ENCODE data around the gene ARHGAP32.

ARHGAP32 gene

GRCh38 chr11:128965485-128965884 is 226.6 kb downstream of the ARHGAP32 start:
- H3K27ac ChIP-seq: no peak overlapping the region
- H3K36me3 ChIP-seq: peaks cover 17% of the 10 kb centered on the region
- H3K9me3 ChIP-seq (ENCODE audit: severe bottlenecking): no peaks in the 10 kb centered on the region
- no peaks in the 10 kb centered on the region for H3K27me3 ChIP-seq (ENCODE audit: insufficient read depth, low read depth, severe bottlenecking)
- TF ChIP-seq, protein P1, sequence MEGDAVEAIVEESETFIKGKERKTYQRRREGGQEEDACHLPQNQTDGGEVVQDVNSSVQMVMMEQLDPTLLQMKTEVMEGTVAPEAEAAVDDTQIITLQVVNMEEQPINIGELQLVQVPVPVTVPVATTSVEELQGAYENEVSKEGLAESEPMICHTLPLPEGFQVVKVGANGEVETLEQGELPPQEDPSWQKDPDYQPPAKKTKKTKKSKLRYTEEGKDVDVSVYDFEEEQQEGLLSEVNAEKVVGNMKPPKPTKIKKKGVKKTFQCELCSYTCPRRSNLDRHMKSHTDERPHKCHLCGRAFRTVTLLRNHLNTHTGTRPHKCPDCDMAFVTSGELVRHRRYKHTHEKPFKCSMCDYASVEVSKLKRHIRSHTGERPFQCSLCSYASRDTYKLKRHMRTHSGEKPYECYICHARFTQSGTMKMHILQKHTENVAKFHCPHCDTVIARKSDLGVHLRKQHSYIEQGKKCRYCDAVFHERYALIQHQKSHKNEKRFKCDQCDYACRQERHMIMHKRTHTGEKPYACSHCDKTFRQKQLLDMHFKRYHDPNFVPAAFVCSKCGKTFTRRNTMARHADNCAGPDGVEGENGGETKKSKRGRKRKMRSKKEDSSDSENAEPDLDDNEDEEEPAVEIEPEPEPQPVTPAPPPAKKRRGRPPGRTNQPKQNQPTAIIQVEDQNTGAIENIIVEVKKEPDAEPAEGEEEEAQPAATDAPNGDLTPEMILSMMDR (IDR thresholded peaks at IDR 0.05; ENCODE audit: low read depth, low read length): no peak
- no peak overlapping the region for H3K4me3 ChIP-seq (ENCODE audit: low read depth, low read length)
- no peak for DNase-seq

DNA sequence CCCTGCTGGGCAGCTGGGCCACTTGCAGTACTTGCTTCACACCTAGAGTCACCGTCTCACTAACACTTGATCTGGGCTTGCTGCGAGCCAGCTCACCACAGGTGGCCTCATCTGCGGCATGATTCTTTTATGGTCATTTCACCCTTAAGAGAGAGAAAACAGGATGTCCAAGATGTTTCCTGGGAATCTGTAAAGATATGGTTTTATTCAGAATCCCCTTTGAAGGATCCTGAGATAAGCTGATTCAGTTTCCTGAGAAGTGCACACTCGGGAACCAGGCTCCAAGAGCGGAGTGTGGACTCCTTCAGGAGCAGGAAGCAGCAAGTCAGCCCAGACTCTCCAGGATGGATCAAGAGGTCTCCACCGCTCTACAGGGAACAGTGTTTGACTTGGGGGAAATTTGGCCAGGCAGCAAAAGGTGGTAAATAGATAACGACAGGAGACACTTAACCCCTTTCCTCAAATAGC is 227.6 kb downstream of the ARHGAP32 start:
- no peak for DNase-seq
- Histone ChIP-seq H3K27ac (no peak overlapping the region), H3K4me3 (ENCODE audit: low read depth, low read length) (no peak overlapping the region), H3K36me3 (peaks cover 8% of the 10 kb centered on the region), H3K9me3 (ENCODE audit: severe bottlenecking) (no peaks in the 10 kb centered on the region), H3K27me3 (ENCODE audit: insufficient read depth, low read depth, severe bottlenecking) (no peaks in the 10 kb centered on the region)
- TF ChIP-seq, protein P1 (IDR thresholded peaks at IDR 0.05; ENCODE audit: low read depth, low read length): no peak

DNA sequence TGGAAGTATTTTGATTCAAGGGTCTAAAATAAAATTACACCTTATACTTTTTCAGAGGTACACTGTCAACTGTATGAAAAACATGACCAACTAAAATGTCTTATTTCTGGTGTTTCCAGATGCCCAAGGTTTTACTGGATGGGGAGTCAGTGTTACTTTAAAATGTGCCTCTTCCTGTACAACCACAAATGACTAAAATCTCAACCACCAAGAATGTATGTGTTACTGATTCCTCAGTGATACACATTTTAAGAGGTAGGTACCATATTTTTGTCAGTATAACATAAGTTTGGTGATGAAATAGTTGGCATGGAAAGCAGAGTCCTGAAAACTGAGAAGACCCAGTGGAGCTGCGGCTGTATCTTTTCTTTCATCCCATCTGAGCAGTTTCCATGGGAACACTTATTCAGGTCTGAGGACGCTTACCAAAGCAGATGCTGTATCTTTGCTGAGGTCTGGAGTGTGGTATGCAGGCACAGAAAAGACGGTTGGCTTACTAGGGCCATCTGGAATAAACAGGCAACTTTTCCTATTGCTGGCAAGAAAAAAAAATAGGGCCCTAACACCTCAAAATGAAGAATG is 228.3 kb downstream of the ARHGAP32 start:
- Histone ChIP-seq H3K27ac (no peak overlapping the region), H3K4me3 (ENCODE audit: low read depth, low read length) (no peak overlapping the region), H3K9me3 (ENCODE audit: severe bottlenecking) (no peaks in the 10 kb centered on the region), H3K36me3 (peaks cover under 1% of the 10 kb centered on the region), H3K27me3 (ENCODE audit: insufficient read depth, low read depth, severe bottlenecking) (no peaks in the 10 kb centered on the region)
- TF ChIP-seq, protein P1 (IDR thresholded peaks at IDR 0.05; ENCODE audit: low read depth, low read length): no peak
- no peak for DNase-seq

DNA sequence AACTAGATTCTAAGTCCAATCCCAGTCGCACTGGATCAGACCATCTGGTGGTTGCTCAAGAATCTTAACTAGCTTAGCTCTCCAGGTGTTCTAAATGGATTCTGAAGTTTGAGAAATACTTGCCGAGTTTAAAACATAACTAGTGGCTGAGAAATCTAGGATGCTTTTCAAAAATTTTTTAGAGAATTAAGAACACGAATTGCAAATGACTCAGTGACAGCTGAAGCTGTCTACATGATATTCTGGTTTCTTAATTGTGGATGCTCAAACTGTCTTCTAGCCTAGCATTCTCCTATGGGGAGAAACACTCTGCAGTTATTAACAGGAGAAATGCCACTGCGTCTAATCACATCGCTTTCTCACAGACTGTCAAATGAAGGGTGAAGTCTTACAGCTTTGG is 229.2 kb downstream of the ARHGAP32 start:
- Histone ChIP-seq H3K4me3 (ENCODE audit: low read depth, low read length) (no peak overlapping the region), H3K27ac (no peak overlapping the region), H3K9me3 (ENCODE audit: severe bottlenecking) (no peaks in the 10 kb centered on the region), H3K27me3 (ENCODE audit: insufficient read depth, low read depth, severe bottlenecking) (no peaks in the 10 kb centered on the region), H3K36me3 (no peaks in the 10 kb centered on the region)
- TF ChIP-seq, protein P1 (IDR thresholded peaks at IDR 0.05; ENCODE audit: low read depth, low read length): no peak
- peak; percentile 63 for DNase-seq

GRCh38 chr11:128961645-128962044 is 230.5 kb downstream of the ARHGAP32 start:
- no peaks in the 10 kb centered on the region for H3K27me3 ChIP-seq (ENCODE audit: insufficient read depth, low read depth, severe bottlenecking)
- no peaks in the 10 kb centered on the region for H3K9me3 ChIP-seq (ENCODE audit: severe bottlenecking)
- H3K36me3 ChIP-seq: no peaks in the 10 kb centered on the region
- DNase-seq: no peak
- TF ChIP-seq, protein P1 (IDR thresholded peaks at IDR 0.05; ENCODE audit: low read depth, low read length): no peak
- no peak overlapping the region for H3K27ac ChIP-seq
- no peak overlapping the region for H3K4me3 ChIP-seq (ENCODE audit: low read depth, low read length)

DNA sequence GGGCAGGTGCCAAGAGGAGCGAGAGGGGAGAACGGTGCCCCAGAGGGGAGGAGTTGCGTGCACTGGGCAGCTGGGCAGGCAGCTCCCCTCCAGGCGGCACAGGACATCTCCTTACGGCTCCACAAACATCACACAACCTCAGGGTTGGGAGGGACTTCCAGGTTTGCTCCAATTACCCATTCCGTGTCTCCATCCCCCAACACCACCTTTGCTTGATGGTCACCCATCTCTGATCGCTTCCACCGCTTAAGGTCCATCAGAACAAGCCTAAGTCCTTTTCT is 235.0 kb downstream of the ARHGAP32 start:
- Histone ChIP-seq H3K27ac (no peak overlapping the region), H3K9me3 (ENCODE audit: severe bottlenecking) (no peaks in the 10 kb centered on the region), H3K27me3 (ENCODE audit: insufficient read depth, low read depth, severe bottlenecking) (no peaks in the 10 kb centered on the region), H3K36me3 (no peaks in the 10 kb centered on the region), H3K4me3 (ENCODE audit: low read depth, low read length) (no peak overlapping the region)
- TF ChIP-seq, protein P1 (IDR thresholded peaks at IDR 0.05; ENCODE audit: low read depth, low read length): no peak
- no peak for DNase-seq

Measured in WERI-Rb-1 (cell line).